ENCODE results near the gene EEA1.
"Not testable (repeated sequence)": the region's sequence is repeated elsewhere in the genome, so short reads cannot be mapped to it uniquely, and the experiment has no call there.

EEA1 gene

GRCh38 chr12:92814584-92814983, 114.5 kb downstream of the EEA1 start:
- no peak for DNase-seq (ENCODE audit: extremely low read depth in 1 of 2, low read depth in 1 of 2)

- DNase-seq (ENCODE audit: extremely low read depth in 1 of 2, low read depth in 1 of 2) = no peak
Measured at GRCh38 chr12:92810370-92810769, 118.7 kb downstream of the EEA1 start.

- DNase-seq (ENCODE audit: extremely low read depth in 1 of 2, low read depth in 1 of 2) = no peak
Measured at GRCh38 chr12:92803903-92804302, 125.2 kb downstream of the EEA1 start.

GRCh38 chr12:92802906-92803305, 126.2 kb downstream of the EEA1 start:
- no peak for DNase-seq (ENCODE audit: extremely low read depth in 1 of 2, low read depth in 1 of 2)

GRCh38 chr12:92796650-92797049, 132.4 kb downstream of the EEA1 start:
- no peak for DNase-seq (ENCODE audit: extremely low read depth in 1 of 2, low read depth in 1 of 2)

GRCh38 chr12:92794814-92795213, 134.3 kb downstream of the EEA1 start:
- no peak for DNase-seq (ENCODE audit: extremely low read depth in 1 of 2, low read depth in 1 of 2)

GRCh38 chr12:92794356-92794755, 134.7 kb downstream of the EEA1 start:
- DNase-seq (ENCODE audit: extremely low read depth in 1 of 2, low read depth in 1 of 2) = not testable (repeated sequence)

- DNase-seq (ENCODE audit: extremely low read depth in 1 of 2, low read depth in 1 of 2) = no peak
Measured at GRCh38 chr12:92786045-92786444, 143.1 kb downstream of the EEA1 start.

- DNase-seq (ENCODE audit: extremely low read depth in 1 of 2, low read depth in 1 of 2) = no peak
Measured at GRCh38 chr12:92785563-92785950, 143.5 kb downstream of the EEA1 start.

- no peak for DNase-seq (ENCODE audit: extremely low read depth in 1 of 2, low read depth in 1 of 2)
Measured at GRCh38 chr12:92784797-92785562, 144.1 kb downstream of the EEA1 start.

GRCh38 chr12:92784356-92784755, 144.7 kb downstream of the EEA1 start:
- no peak for DNase-seq (ENCODE audit: extremely low read depth in 1 of 2, low read depth in 1 of 2)

- no peak for DNase-seq (ENCODE audit: extremely low read depth in 1 of 2, low read depth in 1 of 2)
Measured at GRCh38 chr12:92779902-92780301, 149.2 kb downstream of the EEA1 start.

- DNase-seq (ENCODE audit: extremely low read depth in 1 of 2, low read depth in 1 of 2) = no peak
Measured at GRCh38 chr12:92778525-92778924, 150.6 kb downstream of the EEA1 start.

GRCh38 chr12:92775416-92775815, 153.7 kb downstream of the EEA1 start:
- DNase-seq (ENCODE audit: extremely low read depth in 1 of 2, low read depth in 1 of 2) = no peak

GRCh38 chr12:92771001-92771400, 158.1 kb downstream of the EEA1 start:
- DNase-seq (ENCODE audit: extremely low read depth in 1 of 2, low read depth in 1 of 2) = no peak

GRCh38 chr12:92769124-92769901, 159.8 kb downstream of the EEA1 start:
- no peak for DNase-seq (ENCODE audit: extremely low read depth in 1 of 2, low read depth in 1 of 2)

- no peak for DNase-seq (ENCODE audit: extremely low read depth in 1 of 2, low read depth in 1 of 2)
Measured at GRCh38 chr12:92765871-92766270, 163.2 kb downstream of the EEA1 start.

- DNase-seq (ENCODE audit: extremely low read depth in 1 of 2, low read depth in 1 of 2) = no peak
Measured at GRCh38 chr12:92764831-92765230, 164.3 kb downstream of the EEA1 start.

- no peak for DNase-seq (ENCODE audit: extremely low read depth in 1 of 2, low read depth in 1 of 2)
Measured at GRCh38 chr12:92762773-92763172, 166.3 kb downstream of the EEA1 start.

GRCh38 chr12:92759634-92760268, 169.3 kb downstream of the EEA1 start:
- no peak for DNase-seq (ENCODE audit: extremely low read depth in 1 of 2, low read depth in 1 of 2)

GRCh38 chr12:92757597-92758121, 171.4 kb downstream of the EEA1 start:
- DNase-seq (ENCODE audit: extremely low read depth in 1 of 2, low read depth in 1 of 2) = no peak

Measured in stimulated activated CD8-positive, alpha-beta memory T cell treated with anti-CD3 and anti-CD28 coated beads, Interleukin-7, amount 100 ng/mL, for 48 hours (primary cell).